Measurements from ENCODE around the gene NFE2L2.

The NFE2L2 gene

GRCh38 chr2:177282787-177283572 lies 18.5 kb upstream of the NFE2L2 start:
- no peak for TF ChIP-seq CTCF (IDR thresholded peaks at IDR 0.05; ENCODE audit: low read depth, low read length)

GRCh38 chr2:177282181-177282641 lies 17.7 kb upstream of the NFE2L2 start:
- Histone ChIP-seq H3K4me1 (no peaks in the 10 kb centered on the region), H3K27me3 (no peaks in the 10 kb centered on the region), H3K9me3 (no peaks in the 10 kb centered on the region), H3K36me3 (no peaks in the 10 kb centered on the region), H3K4me3 (ENCODE audit: low read depth, low read length) (no peak overlapping the region)
- TF ChIP-seq CTCF (IDR thresholded peaks at IDR 0.05; ENCODE audit: low read depth, low read length), result no peak
- peak; percentile 11 for DNase-seq

More at GRCh38 chr2:177282787-177283572, 18.5 kb upstream of the NFE2L2 start:
- Histone ChIP-seq H3K4me3 (ENCODE audit: low read depth, low read length) (no peak overlapping the region), H3K36me3 (no peaks in the 10 kb centered on the region), H3K27me3 (no peaks in the 10 kb centered on the region), H3K9me3 (no peaks in the 10 kb centered on the region), H3K4me1 (no peaks in the 10 kb centered on the region)
- no peak for DNase-seq

- Histone ChIP-seq H3K9me3 (no peaks in the 10 kb centered on the region), H3K36me3 (no peaks in the 10 kb centered on the region), H3K4me1 (no peaks in the 10 kb centered on the region), H3K4me3 (ENCODE audit: low read depth, low read length) (no peak overlapping the region), H3K27me3 (no peaks in the 10 kb centered on the region)
- DNase-seq, result no peak
- no peak for TF ChIP-seq CTCF (IDR thresholded peaks at IDR 0.05; ENCODE audit: low read depth, low read length)
These were observed 17.1 kb upstream of the NFE2L2 start for GRCh38 chr2:177281400-177282180.

- no peak for TF ChIP-seq CTCF (IDR thresholded peaks at IDR 0.05; ENCODE audit: low read depth, low read length)
- H3K9me3 ChIP-seq, result no peaks in the 10 kb centered on the region
- H3K36me3 ChIP-seq, result no peaks in the 10 kb centered on the region
- H3K4me1 ChIP-seq, result no peaks in the 10 kb centered on the region
- H3K4me3 ChIP-seq (ENCODE audit: low read depth, low read length), result no peak overlapping the region
- DNase-seq, result no peak
- H3K27me3 ChIP-seq, result no peaks in the 10 kb centered on the region
These were observed 15.3 kb upstream of the NFE2L2 start for GRCh38 chr2:177279847-177280246.

- H3K4me1 ChIP-seq, result no peaks in the 10 kb centered on the region
- no peak for DNase-seq
- no peak for TF ChIP-seq CTCF (IDR thresholded peaks at IDR 0.05; ENCODE audit: low read depth, low read length)
These were observed 11.2 kb upstream of the NFE2L2 start for GRCh38 chr2:177275743-177276055.

More at GRCh38 chr2:177275743-177276055, 11.2 kb upstream of the NFE2L2 start:
- no peaks in the 10 kb centered on the region for H3K27me3 ChIP-seq
- no peak overlapping the region for H3K4me3 ChIP-seq (ENCODE audit: low read depth, low read length)
- H3K9me3 ChIP-seq, result no peaks in the 10 kb centered on the region
- H3K36me3 ChIP-seq, result no peaks in the 10 kb centered on the region
